HG03565 (cell line): Measurements from ENCODE around the gene TMEM117.
A peak's percentile ranks its signal among the peaks of the same experiment; 100 is the strongest.

Source experiments
- ATAC-seq: cut with Tn5 transposase; IDR thresholded peaks from one replicate; pipeline ENCODE4 v1.9.1; 2021; ENCODE audit warnings: mild to moderate bottlenecking, moderate library complexity; ENCODE audit not compliant: unreplicated experiment

TMEM117 gene

DNA sequence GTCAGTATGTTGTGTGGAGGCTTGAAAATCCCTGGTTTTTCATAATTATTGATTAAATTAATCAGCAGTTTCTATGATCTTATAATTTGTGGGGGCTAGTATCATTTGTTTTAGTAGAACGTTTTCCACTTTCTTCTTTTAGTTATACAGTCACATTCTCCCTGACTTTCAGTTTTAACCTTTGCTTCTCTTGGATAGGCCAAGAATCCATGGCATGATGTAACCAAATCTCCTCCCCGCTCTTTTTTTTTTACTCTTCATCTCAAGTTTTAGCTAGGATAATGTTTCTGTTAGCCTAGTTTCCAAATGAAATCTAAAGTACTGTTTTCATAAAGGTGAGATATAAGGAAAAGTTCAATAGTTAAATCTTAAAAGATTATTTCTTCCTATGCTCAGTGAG, 106.5 kb downstream of the TMEM117 start:
- ATAC-seq: no peak

DNA sequence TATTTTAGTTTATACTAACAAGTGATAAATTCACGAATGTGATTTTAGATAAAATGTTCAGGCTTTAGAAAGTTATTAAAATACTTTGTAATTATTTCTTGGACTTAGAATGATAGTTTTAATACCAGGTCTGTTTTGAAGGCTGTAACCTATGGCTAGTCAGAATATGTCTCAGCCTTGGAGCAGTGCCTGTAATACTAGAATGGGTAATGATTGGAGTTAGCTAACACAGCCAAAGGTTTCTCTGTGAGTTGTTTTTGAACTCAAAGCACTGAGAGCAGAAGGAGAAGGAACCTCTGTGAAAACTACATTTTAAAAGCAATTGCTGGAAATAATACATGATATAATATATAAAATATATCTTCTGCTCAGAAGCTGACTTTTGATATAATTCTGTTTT, 110.1 kb downstream of the TMEM117 start:
- ATAC-seq: no peak

DNA sequence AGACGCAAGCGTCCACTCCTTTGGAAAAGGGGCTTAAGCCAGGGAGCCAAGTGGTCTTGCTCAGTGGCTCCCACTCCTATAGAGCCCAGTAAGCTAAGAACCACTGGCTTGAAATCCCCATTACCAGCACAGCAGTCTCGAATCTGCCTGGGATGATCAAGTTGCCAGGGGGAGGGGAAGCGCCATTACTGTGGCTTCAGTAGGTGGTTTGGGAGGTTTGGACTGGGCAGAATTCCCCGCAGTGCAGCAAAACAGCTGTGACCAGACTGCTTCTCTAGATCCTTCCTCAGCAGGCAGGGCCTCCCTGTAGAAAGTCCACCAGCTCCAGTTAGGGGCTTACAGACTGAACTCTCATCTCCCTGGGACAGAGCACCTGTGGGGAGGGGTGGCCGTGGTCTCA, 115.4 kb downstream of the TMEM117 start:
- ATAC-seq: no peak

GRCh38 chr12:43957732-43958372, 122.0 kb downstream of the TMEM117 start:
- peak; percentile 97 for ATAC-seq

DNA sequence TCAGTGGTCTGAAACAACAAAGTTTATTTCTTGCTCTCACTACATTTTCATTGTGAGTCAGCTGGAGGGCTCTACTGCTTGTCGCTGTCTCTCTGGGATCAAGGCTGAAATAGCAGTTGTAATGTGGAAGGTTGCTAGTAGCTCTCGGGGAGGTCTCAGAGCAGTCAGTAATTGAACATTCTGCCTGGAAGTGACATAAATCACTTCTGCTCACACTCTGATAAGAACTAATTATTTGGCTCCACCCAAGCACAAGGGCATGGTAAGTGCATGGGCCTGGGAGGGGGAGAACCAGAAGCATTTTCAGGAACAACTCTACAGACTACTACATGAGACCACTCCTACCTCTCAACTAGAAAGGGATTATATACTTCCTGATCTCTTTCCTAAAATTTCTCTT, 128.2 kb downstream of the TMEM117 start:
- no peak for ATAC-seq

DNA sequence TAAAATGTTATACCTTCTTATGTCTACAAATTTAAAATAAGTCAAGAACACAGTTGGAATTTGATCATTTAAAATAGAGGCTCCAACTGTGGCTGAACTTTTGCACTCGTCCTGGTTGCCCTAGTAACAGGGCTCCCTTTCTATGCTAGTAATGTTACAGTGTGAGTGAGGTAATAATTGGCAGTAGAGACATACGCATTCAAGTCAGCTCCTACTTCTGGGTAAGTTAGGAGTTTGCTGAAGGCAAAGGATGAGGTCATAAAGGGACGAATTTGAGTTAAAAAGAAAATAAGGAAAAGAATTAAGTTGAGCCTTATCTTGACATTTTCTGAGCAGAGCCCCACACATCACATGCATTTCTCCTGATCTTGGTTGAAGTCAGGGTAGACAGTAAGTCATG, 129.1 kb downstream of the TMEM117 start:
- no peak for ATAC-seq

GRCh38 chr12:43965899-43966298, 130.0 kb downstream of the TMEM117 start:
- ATAC-seq: no peak

DNA sequence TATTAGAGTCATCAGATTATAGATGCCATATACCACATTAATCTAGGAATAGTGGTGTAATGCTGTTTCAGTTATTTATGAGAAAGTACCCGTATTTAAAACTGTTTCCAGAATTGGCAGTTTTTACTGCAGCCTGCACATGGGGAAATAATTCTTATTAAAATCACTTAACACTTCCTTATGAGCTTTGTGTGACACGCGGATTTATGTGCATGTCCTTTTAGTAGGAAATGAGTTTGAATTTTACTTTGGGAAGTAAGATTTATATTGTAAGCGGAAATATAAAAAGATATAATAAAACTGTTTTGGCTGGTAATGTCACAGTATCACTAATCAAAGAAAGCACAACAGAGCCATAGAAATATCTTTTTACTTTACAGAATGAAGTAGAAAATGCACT, 132.9 kb downstream of the TMEM117 start:
- ATAC-seq: no peak

DNA sequence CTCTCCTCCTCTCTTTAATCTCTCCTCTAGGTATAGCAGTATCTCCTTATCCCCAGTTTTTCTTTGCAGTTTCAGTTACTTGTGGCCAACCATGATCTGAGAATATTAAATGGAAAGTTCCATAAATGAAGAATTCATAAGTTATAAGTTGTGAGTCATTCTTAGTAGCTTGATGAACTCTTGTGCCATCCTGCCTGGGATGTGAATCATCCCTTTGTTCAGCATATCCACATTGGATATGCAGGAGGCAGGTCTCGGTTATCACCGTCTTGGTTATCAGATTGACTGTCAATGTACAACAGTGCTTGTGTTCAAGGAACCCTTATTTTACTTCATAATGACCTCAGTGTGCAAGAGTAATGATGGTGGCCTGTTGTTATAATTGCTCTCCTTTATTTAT, 134.0 kb downstream of the TMEM117 start:
- ATAC-seq: no peak

- ATAC-seq: no peak
Observed at GRCh38 chr12:43973385-43973784, 137.5 kb downstream of the TMEM117 start.

DNA sequence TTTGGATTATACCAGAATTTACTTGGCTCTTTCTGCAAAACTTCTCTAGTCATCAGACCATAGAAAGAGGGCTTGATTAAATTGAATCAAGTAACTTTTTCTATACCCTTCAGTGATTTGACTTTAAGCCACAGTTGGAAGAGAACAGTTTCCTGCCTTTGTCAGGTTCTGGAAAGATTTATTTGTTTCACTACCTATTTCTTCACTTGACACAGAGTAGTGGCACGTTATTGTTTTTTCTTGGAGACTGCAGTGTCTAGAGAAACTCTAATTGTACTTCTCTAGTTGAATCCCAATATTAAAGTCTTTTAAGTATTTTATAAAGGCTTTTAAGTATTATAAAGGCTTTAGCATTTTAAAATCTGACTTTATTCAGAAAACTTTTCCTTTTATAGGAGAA, 138.1 kb downstream of the TMEM117 start:
- ATAC-seq: no peak

DNA sequence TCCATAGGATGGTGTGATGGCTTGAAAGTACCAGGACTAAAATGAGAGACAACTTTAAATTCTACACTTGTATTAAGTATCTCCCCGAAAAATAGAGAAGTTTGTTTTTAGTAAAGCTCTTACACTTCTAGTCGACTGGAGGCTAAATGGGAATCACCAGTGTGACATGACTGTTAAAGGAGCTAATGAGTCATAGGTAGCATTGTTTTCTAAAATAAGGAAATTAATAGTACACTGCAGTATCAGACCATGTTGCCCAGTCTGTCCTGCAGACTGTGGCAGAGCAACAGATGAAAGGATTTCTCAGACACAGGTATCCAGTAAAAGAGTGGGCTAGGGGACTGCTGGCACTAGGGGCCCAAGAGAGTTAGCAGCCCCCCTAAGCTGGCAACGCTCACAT, 140.1 kb downstream of the TMEM117 start:
- ATAC-seq: no peak

- no peak for ATAC-seq
Observed at GRCh38 chr12:43978556-43978955, 142.7 kb downstream of the TMEM117 start.

GRCh38 chr12:43979450-43979849, 143.6 kb downstream of the TMEM117 start:
- no peak for ATAC-seq

GRCh38 chr12:43980627-43981191, 144.8 kb downstream of the TMEM117 start:
- no peak for ATAC-seq

DNA sequence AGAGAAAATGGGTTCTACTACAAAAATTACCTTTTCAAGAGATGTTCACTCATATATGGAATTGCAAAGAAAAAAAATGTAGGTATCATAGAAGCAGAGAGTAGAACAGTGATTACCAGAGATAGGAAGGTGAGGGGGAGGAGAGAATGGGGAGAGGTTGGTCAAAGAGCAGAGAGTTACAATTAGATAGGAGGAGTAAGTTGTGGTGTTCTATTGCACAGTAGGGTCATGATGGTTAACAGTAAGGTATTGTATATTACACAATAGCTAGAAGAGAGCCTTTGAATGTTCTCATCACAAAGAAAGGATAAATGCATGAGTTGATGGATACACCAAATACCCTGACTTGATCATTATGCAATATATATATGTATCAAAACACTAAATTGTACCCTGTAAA, 145.8 kb downstream of the TMEM117 start:
- ATAC-seq: no peak

DNA sequence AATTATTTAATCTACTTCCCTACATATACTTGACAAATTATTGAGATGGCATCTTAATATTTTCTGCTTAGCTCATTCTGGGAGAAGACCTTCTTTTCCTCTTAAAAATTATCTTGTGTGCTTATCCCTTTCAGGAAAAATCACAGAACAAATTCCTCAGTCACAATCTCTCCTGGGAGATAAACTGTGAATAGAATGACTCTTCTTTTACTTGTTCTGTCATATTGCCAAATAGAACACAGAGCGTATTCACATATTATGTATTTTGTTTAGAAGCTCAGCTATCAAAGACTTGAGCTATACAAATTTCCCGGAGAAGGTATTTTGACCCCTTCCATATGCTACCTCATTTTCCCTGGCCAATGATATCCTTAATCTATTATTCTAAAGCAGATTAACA, 146.7 kb downstream of the TMEM117 start:
- ATAC-seq: no peak

DNA sequence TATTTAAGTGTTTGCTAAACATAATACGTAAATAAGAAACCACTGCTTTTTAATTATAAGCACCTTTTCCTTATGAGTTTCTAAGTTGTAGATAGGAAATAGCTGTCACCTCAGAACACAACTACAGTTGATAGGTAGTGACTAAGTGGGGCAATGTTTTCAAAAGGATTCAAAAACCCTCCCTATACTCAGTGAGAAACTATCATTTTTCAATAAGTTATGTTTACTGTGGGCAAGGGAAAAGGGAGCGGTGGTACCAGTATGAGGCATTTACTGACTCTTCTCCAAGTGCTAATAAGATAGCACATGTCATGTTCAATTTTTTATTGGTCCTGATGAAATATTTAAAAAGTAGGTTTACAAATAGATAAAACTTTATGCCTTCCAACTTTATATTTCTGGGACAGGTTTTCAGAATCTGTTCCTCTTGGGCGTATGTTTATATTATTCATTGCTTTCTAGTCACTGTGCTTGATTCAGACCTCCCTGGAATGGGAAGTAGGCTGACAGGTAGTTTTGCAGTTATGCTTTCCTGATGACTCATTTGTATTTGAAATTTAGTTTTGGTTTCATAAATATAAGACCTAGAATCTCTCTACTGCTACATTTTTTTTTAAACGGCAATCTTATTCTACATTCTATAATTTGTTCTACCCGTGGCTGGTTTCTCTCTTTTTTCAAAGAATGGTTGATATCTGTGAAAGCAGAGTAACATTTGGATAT, 153.1 kb downstream of the TMEM117 start:
- ATAC-seq: peak; percentile 96

- no peak for ATAC-seq
Observed at GRCh38 chr12:43992856-43993255, 157.0 kb downstream of the TMEM117 start.

GRCh38 chr12:44000309-44000952, 164.6 kb downstream of the TMEM117 start:
- ATAC-seq: peak; percentile 84

DNA sequence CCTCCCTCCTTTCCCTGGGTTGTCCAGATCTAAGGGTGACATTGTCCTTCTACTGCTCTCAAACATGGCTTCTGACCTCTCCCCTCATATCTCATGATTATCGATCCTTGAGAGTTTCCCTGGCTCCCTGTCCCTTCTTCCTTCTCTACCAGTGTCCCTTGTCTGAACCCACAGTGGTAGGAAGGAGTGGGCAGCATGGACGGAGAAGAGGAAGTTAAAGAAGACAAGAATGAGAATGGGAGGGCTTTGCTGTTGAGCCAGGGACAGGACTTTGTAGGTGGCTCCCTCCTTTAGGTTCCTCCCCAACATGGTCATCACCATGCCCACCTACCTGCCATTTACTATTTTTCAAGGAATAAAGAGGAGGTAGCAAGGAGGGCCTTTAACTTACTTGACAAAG, 166.7 kb downstream of the TMEM117 start:
- ATAC-seq: no peak

- ATAC-seq: no peak
Observed at GRCh38 chr12:44003721-44004120, 167.8 kb downstream of the TMEM117 start.
